Ammon's horn (tissue), 1 donor: ENCODE data around the gene DTNA.
"Not testable (repeated sequence)": the region's sequence is repeated elsewhere in the genome, so short reads cannot be mapped to it uniquely, and the experiment has no call there.

Experiments
- DNase-seq: peaks from one replicate; pipeline ENCODE4 v3.0.0-alpha.2; 2016; ENCODE audit warnings: low spot score

Gene DTNA

DNA sequence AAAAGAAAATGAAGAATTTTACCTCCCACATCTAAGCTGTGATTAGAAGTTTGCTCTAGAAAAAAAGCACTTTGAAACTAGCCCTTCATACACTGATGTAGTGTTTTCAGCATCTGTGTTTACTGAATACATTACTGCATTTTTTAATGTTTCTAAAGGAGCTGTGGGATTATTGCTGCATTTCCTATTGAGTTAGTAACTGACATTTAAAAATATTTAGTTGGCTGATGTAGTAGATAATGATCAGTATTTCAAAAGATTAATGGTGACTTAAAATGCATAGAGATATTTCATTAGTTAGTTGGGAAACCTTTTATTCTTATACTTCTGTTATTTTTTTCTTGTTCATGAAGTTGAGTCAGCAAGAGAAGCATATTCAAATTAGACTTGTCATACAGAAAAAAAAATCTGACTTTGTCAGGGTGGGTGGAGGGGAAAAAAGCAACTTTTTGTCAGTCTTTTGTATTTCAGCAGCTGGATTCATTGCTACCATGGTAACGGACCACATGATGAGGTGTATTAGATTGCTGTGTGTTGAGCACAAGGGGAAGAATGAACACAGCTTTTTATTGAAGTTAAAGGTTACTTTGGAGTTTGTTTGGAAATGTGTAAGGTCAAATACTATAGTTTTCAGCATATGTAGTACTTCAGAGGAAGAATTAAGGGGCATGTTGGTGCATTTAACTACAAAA lies at the start of gene DTNA:
Gene DTNA (plus strand): TSS at position 549 of the 692 bp plus-strand sequence. CDS start 45,679 bp downstream, outside the sequence.
- DNase-seq, result peak; percentile 81

DNA sequence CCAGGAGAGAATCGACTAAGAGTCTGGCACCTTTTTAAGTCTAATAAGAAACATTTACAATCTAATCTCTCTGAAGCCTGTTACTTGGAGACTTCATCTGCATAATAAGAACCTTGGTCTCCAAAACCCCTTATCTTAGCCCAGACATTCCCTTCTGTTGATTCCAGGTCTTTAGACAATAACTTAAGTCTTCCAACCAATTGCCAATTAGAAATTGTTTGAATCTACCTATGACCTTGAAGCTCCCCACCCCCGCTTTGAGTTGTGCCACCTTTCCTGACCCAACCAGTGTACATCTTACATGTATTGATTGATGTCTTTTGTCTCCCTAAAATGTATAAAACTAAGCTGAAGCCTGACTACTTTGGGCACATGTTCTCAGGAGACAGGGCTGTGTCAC lies 49.5 kb upstream of the DTNA start:
- DNase-seq, result no peak

DNA sequence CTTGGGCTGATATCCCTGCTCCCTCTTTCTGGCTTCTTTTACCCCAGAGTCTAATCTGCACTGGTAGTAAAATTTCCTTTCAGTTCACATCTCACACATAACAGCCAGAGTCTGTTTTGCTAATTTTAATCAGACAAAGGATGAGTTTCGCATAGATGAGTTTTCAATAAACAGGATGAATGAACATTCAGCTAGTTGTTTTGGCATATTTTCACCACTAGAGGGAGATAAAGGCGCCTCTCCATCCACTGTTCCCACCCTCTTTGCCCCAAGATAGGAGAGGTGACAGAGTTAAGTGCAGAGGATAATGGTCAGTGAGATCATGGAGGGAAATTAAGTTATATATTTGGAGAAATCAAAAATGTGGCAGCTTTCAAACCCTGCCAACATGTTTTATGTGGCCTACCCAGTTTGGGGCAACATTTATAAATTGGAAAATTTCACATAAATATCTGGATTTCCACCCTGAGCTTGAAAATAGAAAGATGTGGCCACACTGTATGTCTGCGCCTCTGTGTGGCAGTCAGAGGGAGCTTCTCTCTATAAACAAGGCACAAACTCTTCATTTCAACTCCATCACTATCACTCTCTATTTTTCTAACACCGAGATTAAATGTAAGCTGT lies 48.5 kb upstream of the DTNA start:
- DNase-seq, result peak; percentile 65

DNA sequence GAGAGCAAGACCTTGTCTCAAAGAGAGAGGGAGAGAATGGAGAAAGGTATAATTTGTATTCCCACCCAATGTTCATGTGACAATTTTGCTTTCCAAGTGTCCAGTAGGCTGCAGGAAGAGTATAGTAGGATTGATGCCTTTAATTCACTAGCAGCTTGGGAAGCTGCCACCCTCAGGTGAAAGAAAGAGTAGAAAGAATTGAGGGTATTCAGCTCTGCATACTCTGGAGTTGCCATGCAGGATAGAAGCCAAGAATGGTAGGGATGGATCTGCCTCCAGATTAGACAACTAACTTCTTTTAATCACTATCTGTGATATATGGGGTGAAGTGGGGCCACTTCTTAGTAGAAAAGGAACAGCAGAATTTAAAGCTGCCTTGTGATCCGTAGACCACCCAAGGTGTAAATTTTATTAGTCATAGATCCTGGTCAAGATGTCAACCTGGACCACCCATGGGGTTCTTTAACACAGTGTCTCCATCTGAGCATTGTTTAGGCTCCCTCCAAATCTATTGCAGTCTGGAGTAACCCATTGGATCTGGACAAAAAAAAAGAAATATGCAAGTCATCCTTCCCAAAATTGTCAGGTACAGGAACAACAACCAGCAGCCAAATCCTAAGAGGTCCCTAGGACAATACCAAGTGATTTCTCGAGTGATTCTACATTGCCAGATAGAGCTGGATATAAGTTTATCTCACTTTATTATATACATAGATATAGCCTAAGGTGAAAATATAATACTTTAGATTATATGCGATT lies 33.1 kb upstream of the DTNA start:
- DNase-seq, result no peak

DNA sequence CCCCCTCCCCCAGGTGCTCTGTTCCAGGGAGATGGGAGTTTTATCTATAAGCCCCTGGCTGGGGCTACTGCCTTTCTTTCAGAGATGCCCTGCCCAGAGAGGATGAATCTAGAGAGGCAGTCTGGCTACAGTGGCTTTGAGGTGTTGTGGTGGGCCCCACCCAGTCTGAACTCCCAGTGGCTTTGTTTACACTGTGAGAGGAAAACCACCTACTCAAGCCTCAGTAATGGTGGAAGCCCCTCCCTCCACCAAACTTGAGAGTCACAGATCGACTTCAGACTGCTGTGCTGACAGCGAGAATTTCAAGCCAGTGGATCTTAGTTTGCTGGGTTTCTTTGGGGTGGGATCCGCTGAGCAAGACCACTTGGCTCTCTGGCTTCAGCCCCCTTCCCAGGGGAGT lies 20.3 kb upstream of the DTNA start:
- not testable (repeated sequence) for DNase-seq

DNA sequence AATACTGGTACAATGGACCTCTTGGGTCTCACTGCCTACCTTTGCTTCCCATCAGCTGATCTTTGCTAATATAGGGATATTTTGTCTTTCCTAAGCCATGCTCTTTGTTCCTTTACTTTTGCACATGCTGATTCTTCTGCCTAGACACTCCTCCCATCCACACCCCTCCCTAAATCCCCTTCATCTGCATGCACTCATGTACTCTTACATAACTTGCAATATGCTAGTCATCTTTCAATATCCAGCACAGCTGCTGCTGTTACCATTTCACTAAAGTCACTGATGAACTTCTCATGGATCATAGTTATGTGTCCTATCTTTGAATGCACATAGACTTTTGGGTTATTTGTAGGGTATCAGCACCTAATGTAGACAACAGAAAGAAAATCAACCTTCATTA lies 18.5 kb upstream of the DTNA start:
- DNase-seq, result peak; percentile 38

DNA sequence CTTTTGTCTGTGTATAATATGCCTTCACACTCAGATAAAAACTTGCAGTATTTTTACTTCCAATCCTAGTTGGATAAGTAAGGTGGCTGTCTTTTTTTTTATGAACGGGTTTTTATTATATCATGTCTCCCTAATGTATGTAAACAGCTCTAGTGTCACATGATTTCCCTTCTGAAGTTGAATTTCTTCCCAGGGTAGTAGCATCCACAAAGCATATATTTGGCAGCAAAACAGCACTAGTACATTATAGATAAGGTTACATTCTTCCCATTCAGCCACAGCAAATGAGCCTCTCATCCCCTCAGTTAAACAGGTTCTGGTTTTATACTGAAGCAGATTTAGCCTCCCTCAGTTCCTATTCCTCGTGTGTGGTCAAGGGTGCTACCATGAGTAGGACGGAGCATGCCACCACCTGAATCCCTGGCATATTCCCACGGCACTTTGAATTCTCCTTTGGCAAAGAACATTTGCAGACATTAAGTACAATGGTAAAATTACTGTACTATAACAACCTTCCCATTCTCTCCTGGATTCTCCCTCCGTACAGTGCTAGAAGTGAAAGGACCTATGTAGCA lies 15.4 kb upstream of the DTNA start:
- DNase-seq, result no peak

DNA sequence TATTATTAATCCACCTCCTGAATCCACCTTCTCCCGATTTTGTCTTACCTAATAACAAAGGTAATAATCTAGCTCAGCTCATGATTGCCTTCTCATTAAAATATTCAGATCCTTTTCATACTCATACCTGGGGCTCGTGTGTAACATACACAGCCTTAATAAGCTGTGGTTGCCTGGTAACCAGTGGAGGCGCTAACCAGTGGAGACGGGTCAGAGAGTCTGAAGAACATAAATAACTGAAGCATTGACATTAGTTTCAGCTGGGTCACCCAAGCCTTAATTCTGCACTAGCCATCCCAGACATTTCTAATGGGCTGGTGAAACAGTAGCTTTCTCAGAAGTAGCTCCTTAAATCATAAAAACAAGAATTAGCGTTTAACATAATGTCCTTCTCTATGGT lies 14.8 kb upstream of the DTNA start:
- no peak for DNase-seq

DNA sequence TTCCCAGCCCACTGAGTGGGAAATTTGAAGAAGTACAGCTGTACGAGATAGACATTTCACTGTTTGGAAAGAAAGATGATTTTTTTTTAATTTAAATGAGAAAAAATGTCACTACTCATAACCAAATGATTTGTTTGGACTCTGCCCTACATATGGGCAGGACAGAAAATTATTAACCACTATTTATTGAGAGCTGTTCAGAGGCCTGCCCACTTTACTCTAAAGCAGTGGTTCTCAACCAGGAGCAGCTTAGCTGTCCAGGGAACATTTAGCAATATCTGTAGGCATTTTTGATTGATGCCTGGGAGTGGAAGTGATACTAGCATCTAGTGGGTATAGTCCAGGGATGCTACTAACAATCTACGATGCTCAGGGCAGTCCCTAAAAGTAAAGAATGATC lies 13.4 kb upstream of the DTNA start:
- no peak for DNase-seq

DNA sequence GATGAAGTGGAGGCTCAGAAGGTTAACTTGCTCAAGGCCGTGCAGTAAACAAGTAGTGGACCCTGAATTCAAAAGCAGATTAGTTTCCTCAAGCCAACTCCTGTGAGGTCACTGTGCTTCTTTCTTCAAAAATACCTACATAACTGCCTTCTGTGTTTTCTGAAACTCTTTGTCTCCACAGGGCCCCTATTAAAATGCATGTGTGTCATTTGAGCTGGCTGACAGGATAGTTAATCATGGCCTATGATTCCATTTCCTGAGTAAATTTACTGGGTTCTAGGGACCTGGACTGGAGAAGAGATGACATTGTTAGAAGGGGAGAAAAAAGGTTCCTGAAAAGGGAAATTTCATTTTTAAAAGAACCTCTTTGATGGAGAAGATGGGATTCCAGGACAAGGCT lies 12.9 kb upstream of the DTNA start:
- no peak for DNase-seq

DNA sequence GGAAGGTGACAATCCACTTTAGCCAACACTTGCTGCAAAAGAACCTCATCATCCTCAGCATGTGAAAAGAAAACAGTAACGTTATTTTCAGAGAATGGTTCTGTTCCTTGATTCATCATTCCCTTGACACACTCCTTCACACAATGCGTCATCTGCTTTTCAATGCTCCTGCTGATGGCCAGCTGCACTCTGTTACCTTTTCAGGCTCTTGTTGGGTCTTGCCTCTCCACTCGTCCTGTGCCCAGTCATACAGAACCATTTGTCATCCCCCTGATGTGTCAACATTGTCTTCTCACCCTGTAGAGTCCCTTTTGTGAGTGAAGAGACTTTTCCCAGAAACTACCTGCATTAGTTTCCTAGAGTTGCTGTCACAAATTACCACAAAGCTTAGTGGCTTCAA lies 12.2 kb upstream of the DTNA start:
- DNase-seq, result no peak

DNA sequence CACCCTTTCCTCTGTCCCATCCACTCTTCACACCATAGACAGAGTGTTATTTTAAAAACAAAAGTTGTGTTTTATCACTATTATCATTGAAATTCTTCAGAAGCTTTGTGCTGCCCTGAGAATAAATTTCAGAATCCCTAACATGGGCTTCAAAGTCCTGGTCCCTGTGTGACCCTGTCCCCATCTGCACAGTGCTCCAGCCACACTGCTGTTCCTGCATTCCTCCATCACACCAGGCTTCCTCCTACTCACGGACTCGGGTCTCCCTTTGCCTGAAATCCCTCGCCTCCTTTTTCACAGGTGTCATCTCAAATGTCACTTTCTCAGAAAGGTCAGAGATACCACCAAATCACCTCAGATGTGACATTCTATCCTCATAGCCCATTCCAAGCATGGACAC lies 8.2 kb upstream of the DTNA start:
- no peak for DNase-seq

DNA sequence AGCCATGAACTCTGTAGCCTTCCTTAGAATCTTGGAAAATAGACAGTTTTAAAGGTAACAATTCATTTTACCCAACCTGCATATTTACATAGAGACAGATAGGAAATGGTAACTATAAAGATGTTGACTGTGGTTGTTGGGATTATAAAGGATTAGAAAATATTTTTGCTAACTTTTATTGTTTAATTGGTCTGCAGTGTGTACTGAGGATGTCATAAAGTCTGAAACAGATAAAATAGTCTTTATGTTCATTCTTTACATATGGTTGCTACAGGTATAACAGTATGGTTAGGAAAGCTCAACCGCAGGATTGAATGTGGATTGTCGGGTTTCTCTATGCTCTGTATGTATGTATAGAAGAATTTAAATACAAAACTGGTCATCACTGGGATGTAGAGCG lies 7.3 kb upstream of the DTNA start:
- DNase-seq, result no peak

DNA sequence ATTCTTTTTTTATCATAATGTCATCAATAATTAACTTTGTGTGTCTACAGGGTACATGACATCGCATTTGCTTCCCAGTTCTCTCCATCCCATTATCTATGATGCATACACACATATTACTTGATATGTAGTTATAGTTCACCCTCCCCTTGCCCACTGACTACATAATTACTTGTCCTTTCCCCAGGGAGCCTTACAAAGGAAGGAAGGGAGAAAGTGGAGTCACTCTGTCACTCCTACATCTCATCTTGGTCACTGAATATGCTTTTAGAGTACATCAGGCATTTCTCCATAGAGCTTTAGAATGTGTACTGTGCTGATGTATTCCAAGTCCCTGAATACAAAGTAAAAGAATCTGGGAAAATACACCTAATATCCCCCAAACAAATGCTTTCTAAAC lies 6.0 kb upstream of the DTNA start:
- no peak for DNase-seq

DNA sequence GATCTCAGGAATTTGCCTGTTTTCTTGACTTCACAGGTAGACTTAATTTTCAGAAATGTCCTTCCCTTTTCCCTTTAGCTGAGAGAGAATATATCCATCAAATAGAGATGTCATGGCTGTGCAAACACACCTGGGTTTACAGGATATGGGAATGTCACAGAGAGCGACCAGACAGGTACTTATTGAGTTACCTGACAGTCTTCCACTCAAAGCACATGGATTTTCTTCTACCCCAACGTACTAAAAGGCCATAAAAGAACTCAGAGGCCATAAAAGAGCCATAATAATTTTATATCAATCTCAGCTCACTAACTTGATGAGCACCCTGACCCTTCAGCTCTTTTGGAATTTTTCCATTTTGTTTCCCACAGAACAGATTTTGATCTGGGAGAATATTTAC lies 5.3 kb upstream of the DTNA start:
- no peak for DNase-seq

DNA sequence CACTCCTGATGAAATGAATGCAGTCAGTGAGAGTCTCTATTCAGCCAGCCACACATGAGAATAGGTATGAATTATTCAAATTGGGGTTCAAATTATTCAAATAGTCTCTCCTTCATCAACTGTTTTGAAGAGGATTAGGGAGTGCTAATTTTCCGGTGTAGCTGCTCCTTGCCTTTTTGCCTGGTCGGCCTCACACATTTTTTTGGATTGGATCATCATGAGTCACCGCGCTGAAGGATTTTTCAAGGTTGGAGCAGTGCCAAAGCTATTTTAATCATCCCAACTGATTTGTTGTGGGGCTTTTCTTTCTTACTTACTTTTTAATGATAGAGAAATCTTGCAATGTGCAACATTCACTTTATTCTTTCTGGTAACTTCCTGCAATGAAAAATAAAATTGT lies 2.4 kb upstream of the DTNA start:
- DNase-seq, result peak; percentile 47

DNA sequence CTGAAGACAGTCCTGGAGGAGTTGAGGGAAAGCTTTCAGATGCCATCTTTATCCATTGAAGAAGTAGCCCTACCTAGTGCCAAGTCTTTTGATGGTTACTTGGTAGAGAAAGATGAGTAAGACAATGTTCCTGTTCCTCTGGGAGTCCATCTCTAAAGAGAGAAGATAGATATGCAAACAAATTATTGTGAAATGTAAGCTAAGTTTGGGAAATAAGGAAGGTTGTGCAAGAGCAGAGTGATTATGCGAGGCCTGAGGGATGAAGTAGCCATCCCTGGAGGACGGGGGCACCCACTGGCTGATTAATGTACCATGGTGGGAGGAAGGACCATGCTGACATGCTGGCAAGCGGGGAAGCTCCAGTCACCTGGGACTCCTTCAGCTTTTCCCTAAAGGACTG lies 994 bp upstream of the DTNA start:
- DNase-seq, result no peak

DNA sequence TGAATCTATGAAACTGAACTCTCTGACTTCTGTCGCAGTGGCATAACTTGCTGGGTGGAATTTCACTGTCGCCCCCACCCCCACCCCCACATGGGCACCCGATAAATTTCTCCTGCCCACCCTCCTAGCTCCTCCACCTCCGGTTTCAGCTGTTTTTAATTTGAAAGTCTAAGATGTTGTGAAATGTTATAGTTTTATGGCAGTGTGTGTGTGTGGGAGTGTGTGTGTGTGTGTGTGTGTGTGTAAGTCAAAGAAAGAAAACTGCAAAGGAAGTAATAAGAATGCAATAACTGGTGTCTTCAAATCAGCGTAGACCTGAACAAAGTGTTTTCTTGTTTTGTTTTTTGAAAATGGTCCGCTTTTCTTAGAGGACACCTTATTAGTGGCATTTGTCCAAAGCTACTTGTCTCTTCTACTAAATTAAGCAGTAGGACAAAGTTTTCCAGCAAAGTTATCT lies 388 bp downstream of the DTNA start:
- DNase-seq, result peak; percentile 22

DNA sequence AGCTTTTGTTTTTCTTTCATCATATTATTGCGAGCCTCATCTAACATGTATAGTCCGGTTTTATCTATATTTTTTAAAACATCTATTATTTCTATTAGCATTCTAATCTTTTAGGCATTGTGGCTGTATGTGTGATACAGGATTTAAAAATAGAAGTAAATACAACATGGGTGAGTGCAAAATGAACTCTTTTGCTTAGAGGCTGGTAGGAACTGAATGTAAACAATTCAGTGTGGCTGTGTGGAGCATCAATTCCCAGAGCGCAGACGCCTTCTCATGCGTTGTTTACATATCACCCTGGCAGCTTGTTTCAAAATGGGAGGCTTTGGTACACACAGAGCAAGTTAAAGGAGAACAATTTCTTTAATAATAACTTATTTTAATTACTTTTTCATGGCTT lies 836 bp downstream of the DTNA start:
- peak; percentile 72 for DNase-seq

DNA sequence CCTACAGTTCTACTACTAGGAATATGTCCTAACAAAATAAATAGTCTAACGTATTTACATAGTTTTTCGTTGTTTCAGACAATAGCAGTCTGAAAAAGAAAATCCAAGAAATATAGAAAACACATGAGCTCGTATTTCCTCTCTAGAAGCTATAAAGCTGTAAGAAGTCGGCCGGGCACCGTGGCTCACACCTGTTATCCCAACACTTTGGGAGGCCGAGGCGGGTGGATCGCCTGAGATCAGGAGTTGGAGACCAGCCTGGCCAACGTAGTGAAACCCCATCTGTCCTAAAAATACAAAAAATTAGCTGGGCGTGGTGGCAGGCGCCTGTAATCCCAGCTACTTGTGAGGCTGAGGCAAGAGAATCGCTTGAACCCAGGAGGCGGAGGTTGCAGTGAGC lies 6.0 kb downstream of the DTNA start:
- DNase-seq, result not testable (repeated sequence)

DNA sequence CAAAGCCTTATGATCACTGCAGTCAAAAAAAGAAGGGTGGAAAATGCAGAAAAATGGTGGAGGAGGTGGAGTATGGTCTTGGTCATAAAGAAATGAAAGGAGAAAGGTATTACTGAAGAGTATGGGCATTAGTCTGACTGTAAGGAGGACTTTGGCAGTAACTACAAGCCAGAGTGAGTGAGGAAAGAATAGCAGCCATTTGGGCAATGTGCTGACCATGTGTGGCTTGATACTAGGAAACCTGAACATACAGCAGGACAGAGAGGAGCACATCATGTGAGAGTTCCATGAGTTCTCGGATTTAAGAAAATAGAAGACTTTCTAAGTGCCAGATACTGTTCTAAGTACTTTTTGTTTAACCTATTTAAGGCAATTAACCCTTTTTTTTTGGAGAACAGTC lies 8.5 kb downstream of the DTNA start:
- no peak for DNase-seq

DNA sequence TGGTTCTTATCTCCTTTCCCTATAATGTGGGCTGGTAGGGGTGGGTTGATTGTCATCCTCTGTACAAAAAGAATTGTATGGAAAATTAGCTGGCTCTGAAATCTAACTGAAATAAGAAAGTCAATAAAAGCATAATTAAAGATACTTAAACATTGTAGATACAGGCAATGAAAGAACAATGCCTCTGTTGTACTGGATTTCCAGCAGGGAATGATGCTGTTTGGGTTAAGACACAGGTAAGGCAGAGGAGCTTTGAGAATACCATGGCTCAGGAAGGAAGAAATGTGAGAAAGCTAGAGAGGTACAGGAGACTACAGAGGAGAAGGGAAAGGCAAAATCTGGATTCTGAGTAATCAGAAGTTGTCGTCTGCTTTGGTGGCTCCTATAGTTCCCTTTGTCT lies 10.1 kb downstream of the DTNA start:
- DNase-seq, result no peak

DNA sequence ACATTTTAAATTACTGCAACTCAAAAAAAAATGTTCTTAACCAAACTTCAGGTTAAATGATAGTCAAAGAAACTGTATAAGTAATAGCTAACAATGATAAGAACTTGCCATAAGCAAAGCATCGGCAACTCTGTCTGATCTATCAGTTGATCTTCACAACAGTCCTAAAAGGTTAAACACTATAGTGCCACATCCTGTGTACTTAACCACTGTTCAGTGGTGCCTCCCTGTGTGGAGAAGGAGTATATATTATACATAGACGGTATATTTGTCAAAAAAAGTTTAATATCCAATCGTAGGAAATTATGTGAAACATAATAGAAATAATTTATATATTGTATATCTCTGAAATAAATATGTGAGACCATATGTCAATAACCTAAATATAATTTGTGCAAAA lies 13.0 kb downstream of the DTNA start:
- no peak for DNase-seq
